Stimulated activated CD8-positive, alpha-beta memory T cell treated with anti-CD3 and anti-CD28 coated beads, Interleukin-7, amount 100 ng/mL, for 48 hours (primary cell): ENCODE data around the gene C6orf15.

Experiments
- DNase-seq, 2 donors: peaks; one replicate each; pipeline ENCODE4 v3.0.0-alpha.2; 2020; ENCODE audit warnings: low read depth in 1 of 2; ENCODE audit errors: extremely low read depth in 1 of 2

Gene C6orf15

DNA sequence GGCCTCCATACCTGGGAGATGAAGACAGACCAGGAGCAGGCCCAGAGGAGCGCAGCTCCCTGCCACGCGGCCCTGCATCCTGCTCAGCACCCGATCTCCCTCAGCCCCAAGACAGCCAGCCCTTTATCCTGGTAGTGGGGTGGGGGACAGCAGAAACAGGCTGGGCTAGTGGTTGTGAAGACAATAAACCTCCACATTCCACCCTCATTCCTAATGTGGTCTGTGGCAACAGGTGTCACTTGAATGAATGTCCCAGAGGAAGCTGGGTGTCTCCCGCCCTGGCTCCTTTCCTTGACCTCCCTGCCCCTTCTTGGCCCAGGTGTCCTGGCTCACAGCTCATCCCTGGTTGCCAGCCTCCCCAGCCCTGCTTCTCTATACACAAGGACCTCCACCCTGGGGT, at the start of gene C6orf15:
Gene C6orf15 (minus strand): TSS at position 98 of the 400 bp plus-strand sequence. CDS start 20 bp downstream, at position 78.
- no peak for DNase-seq

DNA sequence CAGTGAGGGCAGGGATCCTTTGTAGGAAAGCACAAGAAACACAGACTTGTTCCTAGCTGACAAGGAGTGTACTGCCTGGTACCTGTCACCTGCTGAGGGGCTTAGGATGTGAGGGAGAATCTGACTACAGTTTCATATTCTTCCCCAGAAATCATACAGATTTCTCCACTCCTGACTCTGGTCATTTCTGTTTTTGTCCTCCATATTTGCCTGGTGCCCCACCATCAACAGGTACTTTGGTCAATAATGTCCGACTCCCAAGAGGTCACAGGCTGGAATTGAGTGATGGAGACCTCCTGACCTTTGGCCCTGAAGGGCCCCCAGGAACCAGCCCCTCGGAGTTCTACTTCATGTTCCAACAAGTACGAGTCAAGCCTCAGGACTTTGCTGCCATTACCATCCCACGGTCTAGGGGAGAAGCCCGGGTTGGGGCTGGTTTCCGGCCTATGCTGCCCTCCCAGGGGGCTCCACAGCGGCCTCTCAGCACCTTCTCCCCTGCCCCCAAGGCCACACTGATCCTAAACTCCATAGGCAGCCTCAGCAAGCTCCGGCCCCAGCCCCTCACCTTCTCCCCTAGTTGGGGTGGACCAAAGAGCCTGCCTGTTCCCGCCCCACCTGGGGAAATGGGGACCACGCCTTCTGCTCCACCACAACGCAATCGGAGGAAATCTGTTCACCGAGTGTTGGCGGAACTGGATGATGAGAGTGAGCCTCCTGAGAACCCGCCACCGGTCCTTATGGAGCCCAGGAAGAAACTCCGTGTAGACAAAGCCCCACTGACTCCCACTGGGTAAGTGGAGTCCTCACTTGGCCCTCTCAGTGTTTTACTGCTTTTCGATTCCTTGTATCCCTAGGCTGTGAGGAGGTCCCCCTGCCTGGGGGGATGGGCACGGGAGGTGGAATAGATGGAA, 49.1 kb upstream of the C6orf15 start:
- DNase-seq = no peak

DNA sequence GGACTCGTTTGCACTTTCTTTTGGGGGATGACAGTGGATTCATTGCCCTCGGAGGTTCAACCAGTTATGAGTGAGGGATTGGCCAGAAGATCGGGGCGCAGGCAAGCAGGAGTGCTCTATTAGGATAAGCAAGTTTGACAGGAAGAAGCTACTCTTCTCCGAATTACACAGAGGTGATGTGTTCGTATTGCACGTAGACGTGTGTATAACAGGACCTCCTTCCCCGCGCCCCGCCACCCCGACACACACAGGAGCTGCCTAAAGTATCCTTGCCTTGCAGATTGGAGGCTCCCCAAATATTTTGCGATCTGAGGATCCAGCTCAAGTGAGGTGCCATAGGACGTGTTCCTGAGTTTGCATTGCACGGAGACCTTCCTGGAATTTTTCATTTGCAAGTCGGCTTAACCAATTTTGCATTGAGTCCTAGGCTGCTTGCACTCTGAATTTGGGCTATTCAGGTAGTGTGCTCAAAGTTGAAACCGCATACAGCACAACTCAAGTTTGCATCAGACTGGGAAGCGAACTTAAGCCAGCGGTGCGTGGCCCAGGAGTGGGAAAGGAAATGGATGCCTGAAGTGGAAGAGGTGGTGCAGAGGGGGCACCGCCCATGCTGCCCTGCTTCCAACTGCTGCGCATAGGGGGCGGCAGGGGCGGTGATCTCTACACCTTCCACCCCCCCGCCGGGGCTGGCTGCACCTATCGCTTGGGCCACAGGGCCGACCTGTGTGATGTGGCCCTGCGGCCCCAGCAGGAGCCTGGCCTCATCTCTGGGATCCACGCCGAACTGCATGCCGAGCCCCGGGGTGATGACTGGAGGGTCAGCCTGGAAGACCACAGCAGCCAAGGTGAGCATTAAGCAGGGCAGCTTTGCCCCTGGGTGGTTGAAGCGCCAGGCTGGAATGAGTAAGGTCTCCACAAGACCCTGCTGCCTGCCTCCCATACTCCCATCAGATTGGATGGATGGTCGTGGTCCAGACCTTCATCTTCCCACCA, 46.8 kb upstream of the C6orf15 start:
- no peak for DNase-seq

DNA sequence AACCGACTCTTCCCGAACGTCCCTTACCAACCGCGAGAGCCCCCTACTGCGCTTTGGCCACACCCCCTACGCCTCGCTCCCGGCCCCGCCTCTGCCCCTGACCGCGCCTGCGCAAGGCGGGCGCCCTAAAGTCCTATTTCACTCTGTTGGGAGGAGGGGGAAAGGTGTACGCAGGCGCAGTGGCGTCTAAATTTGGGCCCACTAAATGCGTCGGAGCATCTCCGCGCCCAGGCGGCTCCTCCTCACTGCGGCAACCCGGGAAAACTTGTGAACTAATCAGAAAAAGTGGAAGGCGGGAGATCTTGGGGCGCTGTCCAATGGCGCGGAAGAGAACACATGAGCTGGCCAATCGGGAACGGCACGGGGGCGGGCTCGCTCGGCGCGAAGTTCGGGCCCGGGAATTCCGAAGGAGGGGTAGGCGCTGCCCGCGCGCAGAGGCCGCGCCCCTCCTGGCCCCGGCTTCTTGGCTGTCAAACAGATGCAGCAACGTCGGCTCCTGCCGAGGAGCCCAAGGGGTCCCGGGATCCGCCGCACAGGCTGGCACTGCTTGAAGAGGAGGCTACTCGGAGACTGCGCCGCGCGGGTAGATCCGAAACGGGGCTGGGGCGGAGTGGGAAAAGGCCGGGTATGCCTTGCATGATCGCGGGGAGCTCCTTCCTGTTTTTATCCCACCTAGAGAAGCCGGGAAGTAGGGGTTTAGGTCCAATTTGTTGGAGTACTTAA, 45.9 kb upstream of the C6orf15 start, which contains the start of gene TCF19:
Gene TCF19 (plus strand): TSS at position 450 of the 723 bp plus-strand sequence. CDS start 881 bp downstream, outside the sequence.
- peak; percentile 98 to 99 for DNase-seq

DNA sequence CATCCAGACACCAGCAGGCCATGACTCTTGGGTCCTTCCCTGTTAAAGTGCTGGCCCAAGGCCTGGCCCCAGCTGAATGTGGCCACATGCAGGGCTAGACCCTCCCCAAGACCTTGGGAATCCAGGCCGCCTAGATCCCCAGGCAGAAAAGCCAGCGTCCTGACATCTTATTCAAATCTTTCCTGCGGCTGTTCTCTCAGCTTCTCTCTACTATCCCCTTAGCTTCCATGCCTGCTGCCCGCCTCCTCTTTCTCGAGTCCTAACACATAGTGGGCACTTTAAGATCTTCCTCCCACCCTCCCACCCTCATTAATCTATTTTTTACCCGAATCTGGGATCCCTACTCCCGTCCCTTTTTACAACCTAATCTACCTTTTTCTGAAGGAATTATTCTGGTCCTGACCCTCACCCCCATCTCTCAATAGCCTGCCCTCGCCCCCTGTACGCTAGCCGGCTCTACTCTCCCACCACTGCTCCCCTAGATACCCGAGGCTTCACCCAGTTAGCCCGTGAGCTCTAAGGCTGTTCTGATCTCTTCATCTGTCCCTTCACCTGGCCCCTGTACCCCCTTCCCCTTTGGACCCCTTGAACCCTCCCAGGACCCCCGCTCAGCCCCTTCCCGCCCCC, 45.3 kb upstream of the C6orf15 start, which contains the start of gene CCHCR1:
Gene CCHCR1 (minus strand): TSS at position 290 of the 627 bp plus-strand sequence. CDS start 202 bp downstream, at position 88.
- DNase-seq = no peak

DNA sequence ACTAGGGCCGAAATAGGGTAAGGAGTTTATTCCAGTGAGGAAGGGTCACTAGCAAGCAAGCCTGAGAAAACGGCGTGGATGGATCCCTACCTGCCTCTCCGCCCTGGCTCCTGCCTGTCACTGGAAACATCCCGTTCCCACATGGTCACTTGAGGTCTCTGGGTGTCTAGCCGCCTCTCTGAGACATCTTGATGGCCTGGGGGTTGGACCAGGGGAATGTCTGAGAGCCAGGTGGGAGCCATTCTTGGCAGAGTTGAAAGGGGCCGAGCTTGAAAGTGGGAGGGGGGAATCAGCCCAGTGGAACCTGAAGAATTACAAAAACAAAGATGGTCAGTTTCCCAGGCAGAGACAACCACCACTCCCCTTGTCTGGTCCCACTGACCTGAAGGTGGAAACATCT, 44.3 kb upstream of the C6orf15 start:
- DNase-seq = no peak

DNA sequence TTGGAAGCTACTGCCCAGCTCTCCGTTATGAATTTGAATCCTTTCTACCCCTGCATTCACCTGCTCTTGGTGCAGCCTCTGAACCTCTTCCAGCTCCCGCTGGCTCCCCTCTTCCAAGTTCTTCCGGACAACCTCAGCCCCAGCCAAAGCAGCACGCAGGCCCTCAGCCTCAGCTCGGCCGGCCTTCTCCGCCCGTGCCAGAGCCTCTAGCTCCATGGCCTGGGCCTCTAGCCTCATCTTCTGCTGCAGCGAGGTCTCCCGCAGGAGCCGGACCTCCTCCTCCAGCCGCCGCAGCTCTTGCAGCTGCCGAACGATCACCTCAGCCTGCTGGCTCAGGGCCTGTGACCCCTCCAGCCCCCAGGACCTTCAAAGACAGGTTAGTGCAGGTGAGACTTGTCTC, 42.1 kb upstream of the C6orf15 start:
- no peak for DNase-seq

DNA sequence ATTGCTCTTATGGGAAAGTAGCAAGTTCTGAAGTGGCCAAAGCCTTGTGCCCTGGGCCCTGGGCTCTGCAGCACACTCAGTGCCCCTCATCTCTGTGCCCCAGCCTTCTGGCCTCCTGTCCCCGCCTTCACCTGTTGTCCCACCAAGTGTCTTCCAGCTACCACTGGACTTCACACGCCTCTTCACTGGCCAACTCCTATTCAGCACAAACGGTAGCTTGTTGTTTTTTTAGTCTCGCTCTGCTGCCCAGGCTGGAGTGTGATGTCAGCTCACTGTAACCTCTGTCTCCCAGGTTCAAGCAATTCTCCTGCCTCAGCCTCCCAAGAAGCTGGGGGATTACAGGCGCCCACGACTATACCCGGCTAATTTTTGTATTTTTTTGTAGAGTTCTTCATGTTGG, 40.4 kb upstream of the C6orf15 start:
- DNase-seq = no peak

DNA sequence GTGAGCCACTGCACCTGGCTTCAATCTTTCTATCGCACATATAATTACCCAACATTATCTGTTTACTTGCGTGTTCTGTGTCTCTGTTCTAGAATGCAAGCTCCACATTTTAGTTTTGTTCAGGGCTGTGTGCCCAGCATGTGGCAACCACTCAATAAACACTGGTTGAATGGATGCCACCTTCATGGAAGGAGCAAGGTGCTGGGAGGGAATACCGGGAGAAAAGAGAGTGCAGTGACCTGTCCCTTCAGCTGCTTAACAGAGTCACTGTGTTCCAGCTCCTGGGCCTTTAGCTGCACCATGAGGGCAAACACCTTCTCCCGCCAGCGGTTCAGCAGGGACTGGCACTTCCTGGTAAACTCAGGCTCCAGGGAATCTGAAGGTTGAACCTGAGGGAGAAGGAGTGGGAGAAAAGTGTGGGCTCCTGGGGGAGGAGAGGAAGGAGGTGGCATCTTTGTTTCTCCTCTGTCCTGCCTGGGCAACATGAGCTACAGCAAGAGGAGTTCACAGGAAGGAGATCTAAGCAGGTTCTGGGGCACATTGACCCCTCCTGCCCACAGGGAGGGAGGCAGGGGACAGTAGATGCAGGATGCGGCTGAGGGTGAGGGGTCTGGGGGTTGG, 37.6 kb upstream of the C6orf15 start:
- no peak for DNase-seq

DNA sequence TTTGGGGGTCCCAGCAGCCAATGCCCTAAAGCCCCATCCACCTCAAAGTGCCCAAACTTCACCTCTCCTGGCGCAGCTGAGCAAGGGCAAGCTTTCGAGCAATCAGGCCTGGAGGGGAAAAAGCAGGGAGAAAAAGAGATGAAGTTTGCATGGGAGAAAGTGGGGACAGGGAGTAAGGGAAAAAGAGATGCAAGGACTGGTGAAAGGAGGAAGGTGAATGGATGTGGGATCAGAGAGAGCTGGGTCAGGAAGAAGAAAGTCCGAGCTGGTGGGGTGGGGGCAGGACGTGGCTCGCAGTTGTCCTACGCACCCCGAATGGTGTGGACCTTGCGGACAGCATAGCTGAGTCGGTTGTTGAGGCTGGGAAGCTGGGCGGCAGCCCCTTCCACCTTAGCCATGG, 33.0 kb upstream of the C6orf15 start:
- no peak for DNase-seq

DNA sequence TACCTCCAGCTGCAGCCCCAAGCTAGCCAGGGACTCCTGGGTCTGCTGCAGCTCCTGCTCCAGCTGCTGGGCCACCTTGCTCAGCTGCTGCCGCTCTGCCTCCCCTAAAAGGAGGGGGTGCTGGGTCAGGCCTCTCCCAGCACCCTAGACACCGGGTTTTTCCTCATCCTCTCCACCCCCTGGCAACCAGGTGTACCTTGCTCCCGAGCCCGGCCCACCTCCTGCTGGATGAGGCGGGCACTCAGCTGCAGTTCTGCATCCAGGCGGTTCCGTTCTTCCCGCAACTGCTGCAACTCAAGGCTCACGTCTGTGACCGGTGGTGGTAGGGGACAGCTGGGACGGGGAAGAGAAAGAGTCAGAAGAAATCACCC, 32.6 kb upstream of the C6orf15 start:
- no peak for DNase-seq

DNA sequence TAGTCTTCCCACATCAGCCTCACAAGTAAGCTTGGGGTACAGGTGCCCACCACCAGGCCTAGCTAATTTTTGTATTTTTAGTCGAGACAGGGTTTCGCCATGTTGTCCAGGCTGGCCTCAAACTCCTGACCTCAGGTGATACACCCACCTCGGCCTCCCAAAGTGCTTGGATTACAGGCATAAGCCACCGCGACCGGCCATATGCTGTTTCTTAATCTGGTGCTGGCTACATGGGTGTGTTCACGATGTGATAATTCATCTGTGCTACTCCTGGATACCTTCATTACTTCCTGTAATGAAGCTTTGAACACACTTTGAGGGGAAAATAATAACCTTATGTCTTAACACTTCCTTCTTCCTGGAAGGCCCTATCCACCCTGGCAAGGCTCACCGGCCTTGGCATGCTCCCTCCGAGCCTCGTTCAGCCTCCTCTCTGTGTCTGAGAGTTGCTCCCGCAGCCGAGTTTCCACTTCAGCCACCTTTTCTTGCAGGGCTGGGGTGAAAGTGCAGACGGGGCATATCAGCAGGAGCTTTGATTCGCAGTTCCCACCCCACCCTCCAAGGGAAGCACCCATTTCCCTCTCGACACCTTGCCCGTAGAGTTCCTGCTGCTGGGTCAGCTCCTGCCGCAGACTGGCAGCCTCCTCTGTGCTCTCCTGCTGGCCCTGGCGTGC, 32.1 kb upstream of the C6orf15 start:
- DNase-seq = no peak

DNA sequence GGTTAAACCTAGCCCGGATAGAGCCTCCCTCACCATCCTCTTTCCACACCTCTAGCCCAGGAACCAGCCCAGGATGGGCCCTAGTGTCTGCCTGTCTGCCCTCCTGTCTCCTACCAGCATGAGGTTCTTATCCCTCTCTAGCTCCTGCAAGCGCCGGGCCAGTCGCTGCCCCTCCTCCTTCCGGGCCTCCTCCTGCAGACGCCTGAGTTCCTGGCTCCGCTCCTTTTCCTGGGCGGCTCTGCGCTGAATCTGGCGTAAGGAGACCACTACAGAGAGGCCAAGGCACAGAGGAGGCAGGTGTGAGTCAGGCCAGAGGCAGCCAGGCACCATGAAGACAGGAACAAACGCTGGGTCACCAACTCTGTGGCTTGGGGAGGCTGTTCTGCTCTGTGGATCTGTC, 30.8 kb upstream of the C6orf15 start:
- no peak for DNase-seq

DNA sequence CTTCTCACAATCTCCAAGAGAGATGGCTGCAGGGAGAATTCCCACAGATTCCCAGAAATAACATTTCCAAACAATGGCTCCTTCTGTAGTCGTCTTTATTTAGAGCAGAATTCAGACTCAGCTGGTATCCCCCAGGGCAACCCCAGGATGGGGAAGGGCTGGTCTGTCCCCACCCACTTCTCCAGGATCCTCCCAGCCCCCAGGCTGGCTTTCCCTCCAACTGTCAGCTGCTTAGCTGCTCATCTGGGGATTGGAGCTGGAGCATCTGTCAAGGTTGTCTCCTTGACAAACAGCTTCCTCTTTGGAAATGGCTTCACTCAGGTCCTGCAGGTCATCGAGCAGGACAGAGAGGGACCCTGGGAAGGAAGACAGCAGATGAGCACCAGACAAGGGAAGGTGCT, 30.0 kb upstream of the C6orf15 start:
- no peak for DNase-seq

DNA sequence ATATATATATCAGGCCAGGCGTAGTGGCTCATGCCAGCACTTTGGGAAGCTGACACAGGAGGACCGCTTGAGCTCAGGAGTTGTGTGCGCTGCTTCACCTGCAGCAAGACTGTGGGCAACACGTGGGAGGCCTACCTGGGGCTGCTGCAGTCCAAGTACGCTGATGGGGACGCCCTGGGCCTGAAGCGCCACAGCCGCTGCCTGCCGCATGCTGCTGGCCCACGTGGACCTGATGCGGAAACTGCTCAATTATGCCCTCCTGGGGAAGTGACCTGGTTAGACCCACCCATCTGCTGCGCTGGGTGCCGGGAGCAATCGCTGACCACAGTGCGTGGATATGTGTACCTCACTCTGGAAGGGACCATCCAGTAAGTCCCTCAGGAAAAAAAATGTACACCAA, 28.3 kb upstream of the C6orf15 start:
- no peak for DNase-seq

DNA sequence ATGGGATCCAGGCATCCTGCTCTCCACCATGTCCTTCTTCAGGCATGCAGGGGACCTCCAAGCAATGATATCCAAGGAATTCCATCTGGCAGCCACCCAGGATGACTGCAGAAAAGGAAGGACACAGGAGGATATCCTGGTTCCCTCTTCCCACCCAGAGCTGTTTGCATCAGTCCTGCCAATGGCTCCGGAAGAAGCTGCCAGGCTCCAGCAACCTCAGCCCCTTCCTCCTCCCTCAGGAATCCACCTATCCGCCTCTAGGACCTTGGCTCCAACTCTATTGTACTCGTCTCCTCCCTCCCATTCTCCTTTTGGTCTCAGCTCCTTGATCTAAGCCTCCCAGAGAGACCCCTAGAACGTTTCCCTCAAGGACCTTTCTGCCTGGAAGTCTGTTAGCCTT, 27.2 kb upstream of the C6orf15 start:
- DNase-seq = no peak

DNA sequence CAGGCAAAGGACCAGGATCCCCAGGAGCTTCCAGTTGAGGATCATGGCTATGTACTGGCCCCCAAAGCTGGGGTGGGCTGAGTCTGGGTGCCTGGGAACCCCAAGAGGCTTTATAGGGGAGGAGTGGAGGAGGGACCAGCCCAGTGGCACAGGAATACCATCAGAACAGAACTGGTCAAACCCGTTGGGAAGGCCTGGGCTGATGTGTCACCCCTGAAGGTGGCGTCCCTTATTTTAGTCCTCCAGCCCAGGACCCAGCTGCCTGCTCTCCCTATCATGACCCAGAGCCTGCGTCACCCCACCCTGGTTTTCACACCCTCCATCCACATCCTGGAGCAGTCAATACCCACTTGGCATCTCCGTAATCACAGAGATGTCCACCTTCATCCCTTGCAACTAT, 26.6 kb upstream of the C6orf15 start, which contains the start of gene PSORS1C2:
Gene PSORS1C2 (minus strand): TSS at position 85 of the 400 bp plus-strand sequence. CDS start 40 bp downstream, at position 45.
- DNase-seq = no peak

DNA sequence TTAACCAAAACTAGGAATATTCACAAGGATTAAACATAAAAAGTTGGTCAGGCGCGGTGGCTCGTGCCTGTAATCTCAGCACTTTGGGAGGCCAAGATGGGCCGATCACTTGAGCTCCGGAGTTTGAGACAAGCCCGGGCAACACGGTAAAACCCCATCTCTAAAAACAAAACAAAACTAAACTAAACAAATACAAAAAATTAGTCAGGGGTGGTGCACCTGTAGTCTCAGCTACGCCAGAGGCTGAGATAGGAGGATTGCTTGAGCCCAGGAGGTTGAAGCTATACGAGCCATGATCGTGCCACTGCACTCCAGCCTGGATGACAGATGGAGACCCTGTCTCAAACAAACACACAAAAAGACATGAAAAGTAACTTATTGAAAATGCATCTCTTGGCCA, 23.3 kb upstream of the C6orf15 start:
- DNase-seq = no peak

DNA sequence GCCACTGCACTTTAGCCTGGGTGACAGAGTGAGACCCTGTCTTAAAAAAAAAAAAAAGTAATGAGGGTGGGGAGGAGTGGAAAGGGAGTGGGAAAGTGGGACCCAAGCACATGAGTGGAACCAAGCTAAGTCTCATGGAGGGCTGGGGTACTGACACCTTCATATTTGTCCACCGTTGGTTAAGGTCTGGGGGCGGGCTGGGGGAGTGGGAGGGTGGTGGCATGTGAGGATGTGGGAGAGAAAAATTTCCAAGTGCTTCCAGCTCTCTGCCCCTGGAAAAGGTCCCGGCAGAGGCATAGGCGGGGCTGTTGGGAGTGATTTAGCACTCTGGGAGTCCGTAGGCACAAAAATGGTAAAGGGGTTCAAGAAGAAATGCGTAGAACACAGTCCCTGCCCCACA, 20.4 kb upstream of the C6orf15 start:
- no peak for DNase-seq
